CD4-positive, alpha-beta T cell treated with Interleukin-4 for 1 hour (primary cell): ENCODE results near the gene STAG3.
"Not testable (repeated sequence)": the region's sequence is repeated elsewhere in the genome, so short reads cannot be mapped to it uniquely, and the experiment has no call there.

Experiments
- DNase-seq, 2 donors: peaks; one replicate each; pipeline ENCODE4 v3.0.0-alpha.2; 2020 to 2022

STAG3 gene

DNA sequence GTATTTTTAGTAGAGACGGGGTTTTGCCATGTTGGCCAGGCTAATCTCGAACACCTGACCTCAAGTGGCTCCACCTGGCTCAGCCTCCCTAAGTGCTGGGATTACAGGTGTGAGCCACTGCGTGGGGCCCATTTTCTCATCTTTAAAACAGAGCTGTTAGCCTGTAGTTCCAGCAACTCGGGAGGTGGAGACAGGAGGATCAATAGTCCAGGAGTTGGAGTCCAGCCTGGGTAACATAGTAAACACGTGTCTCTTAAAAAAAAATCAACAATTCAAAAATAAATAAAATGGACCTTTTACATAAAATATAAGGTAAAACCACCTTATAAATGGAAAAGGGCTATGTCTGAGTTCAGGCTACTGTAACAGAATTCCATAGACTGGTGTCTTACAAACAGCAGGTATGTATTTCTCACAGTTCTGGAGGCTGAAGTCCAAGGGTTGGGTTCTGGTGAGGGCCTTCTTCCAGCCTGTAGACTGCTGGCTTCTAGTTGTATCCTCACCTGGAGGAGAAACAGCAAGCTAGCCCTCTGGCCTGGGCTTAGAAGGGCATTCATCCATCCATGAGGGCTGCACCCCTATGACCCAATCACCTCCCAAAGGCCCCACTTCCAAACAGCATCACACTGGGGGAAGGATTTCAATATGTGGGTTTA lies 35.0 kb downstream of the STAG3 start:
- no peak for DNase-seq

DNA sequence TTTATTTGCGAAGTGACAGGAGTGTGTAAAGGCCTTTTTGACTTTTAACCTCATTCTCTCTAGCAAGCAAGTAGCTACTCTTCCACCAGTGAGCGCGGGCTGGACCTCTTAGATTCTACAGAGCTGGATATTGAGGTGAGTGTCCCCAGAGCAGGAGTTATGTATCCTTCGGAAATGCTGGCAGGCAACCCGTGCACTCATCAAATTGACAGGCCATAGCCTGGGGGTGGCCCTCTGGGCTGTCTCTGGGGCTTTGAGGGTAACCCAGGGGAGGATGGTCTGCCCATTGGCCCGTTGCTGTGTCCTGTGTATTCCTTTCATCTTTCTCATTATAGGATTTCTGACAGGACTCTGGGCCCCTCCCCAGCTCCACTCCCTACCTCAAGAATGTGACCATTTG lies 36.0 kb downstream of the STAG3 start:
- no peak for DNase-seq

DNA sequence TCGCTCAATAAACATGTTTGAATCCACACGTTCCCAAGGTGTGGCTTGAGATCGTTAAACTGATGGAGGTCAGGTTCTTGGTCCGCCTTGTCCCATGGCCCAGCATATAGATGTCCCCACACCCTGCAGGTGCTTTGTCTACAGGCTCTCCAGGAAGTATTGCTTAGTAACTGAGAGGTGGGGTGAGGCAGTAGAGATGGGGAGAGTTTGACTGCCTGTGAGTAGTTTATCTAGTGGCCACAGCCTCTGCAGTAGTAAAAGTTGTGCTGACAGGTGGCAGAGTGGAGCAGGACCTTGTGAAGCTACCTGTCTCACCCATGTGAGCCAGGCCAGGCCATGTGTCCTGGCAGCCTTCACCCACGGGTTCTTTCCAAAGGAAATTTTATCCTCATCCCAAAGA lies 36.6 kb downstream of the STAG3 start:
- not testable (repeated sequence) for DNase-seq

DNA sequence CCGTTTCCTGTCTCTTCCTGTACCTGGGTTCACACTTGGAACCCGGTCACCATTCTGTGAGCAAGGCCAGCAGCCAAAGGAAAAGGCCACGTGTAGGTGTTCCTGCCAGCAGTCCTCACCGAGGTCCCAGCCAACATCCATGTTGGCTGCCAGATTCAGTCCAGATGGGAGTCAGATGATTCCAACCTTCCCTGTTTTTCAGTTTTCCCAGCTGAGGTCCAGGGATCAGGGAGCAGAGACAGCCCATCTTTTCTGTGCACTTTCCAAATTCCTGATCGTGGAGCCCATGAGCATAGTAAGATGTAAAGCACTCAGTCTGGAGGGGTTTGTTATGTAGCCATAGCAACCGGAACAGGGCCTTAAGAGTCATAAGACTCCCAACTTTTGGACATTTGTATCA lies 38.2 kb downstream of the STAG3 start:
- no peak for DNase-seq

DNA sequence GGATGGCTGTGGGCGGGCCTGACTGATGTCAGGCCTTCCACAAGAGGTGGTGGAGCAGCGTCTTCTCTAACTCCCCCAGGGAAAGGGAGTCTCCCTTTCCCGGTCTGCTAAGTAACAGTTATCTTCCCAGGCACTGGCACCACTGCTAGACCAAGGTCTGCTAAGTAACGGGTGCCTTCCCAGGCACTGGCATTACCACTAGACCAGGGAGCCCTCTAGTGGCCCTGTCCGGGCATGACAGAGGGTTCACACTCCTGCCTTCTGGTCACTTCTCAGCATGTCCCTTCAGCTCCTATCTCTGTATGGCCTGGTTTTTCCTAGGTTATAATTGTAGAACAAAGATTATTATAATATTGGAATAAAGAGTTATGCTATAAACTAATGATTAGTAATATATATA lies 40.2 kb downstream of the STAG3 start:
- peak; percentile 83 to 84 for DNase-seq

DNA sequence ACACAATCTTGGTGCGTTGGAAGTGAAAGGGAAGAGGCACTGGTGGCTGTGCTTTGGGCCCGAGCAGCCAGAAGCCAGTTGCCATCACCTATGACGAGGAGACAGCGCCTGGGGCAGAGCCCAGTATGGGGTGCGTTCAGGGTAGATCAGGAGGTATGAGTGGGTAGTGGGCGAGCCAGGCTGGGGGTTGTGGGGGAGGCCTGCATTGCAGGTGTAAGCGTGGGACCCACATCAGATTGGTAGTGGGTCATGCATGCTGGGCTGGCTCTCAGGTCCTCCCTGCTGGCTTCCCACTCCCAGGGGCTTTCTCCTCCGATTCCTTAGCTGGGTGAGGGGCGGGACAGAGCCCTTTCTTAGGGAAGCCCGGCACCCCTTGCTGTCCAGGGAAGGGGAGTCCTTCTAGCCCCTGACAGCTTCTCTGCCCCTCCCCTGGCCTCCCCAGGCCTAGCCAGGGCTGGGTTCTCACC lies 41.6 kb downstream of the STAG3 start:
- no peak for DNase-seq

DNA sequence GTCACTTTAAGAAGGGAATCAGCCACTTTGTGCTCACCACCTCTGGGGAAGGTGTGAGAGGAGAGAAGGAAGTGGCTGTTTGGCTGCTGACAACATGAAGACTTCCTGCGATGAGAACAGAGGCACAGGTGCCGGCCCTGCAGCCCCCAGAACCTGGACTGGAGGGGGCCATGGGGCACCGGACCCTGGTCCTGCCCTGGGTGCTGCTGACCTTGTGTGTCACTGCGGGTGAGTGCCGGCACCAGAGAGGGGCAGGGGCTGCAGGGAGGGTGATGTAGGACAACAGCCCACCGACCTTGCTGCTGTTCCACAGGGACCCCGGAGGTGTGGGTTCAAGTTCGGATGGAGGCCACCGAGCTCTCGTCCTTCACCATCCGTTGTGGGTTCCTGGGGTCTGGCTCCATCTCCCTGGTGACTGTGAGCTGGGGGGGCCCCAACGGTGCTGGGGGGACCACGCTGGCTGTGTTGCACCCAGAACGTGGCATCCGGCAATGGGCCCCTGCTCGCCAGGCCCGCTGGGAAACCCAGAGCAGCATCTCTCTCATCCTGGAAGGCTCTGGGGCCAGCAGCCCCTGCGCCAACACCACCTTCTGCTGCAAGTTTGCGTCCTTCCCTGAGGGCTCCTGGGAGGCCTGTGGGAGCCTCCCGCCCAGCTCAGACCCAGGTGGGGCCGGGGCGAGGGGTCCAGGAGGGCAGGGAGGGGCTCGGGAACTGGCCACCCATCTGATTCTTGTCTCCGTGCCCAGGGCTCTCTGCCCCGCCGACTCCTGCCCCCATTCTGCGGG lies 42.3 kb downstream of the STAG3 start, which contains the start of gene PVRIG:
TSS of gene PVRIG (plus strand) at position 149 of the 785 bp plus-strand sequence. CDS start at position 171, 22 bp downstream.
- DNase-seq: peak in 1 of 2 donors; percentile 38

DNA sequence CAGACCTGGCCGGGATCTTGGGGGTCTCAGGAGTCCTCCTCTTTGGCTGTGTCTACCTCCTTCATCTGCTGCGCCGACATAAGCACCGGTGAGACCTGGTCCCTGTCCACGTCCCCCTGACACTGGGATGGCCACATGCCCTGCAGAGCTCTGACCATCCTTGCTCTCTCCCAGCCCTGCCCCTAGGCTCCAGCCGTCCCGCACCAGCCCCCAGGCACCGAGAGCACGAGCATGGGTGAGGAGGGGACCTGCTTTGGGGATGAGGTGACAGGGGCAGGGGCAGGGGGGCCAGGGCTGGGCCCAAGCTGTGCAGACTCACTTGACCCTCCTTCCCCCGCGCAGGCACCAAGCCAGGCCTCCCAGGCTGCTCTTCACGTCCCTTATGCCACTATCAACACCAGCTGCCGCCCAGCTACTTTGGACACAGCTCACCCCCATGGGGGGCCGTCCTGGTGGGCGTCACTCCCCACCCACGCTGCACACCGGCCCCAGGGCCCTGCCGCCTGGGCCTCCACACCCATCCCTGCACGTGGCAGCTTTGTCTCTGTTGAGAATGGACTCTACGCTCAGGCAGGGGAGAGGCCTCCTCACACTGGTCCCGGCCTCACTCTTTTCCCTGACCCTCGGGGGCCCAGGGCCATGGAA lies 43.0 kb downstream of the STAG3 start:
- no peak for DNase-seq

DNA sequence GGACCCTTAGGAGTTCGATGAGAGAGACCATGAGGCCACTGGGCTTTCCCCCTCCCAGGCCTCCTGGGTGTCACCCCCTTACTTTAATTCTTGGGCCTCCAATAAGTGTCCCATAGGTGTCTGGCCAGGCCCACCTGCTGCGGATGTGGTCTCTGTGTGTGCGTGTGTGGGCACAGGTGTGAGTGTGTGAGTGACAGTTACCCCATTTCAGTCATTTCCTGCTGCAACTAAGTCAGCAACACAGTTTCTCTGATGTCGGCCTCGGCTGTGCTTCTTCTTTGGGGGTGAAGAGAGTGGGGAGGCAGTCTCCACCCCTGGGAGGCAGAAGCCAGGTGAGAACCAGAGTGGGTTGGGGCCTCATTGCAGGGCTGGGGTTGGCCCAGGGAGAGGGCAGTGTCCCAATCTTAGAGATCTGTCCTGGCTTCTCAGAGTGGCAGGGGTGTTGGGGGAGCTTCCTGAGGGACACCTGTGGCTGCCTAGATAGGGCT lies 43.6 kb downstream of the STAG3 start:
- peak; percentile 83 to 88 for DNase-seq

DNA sequence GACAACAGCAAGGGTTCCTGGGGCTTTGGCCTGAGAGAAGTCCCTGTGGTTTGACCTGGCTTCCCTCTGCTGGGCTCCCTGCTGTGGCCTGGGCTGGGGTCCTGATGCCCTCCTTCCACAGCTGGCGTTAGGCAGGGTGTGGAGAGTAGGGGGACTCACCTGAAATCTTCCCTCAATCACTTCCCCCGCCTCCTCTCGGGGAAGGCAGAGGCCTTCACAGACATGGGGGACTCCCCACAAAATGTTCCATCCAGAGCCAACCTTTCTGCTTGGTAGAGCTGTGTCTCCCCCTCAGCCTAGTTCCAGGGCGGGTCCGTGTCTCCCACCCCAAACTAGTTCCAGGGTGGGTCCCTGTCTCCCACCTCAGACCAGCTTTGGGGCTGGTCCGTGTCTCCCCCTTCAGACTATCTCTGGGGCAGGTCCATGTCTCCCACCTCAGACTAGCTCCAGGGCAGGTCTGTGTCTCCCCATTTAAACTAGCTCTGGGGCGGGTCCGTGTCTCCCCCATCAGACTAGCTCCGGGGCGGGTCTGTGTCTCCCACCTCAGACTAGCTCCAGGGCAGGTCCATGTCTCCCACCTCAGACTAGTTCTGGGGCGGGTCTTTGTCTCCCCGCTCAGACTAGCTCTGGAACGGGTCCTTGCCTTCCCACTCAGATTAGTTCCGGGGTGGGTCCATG lies 44.2 kb downstream of the STAG3 start:
- peak in 1 of 2 donors; percentile 31 for DNase-seq

DNA sequence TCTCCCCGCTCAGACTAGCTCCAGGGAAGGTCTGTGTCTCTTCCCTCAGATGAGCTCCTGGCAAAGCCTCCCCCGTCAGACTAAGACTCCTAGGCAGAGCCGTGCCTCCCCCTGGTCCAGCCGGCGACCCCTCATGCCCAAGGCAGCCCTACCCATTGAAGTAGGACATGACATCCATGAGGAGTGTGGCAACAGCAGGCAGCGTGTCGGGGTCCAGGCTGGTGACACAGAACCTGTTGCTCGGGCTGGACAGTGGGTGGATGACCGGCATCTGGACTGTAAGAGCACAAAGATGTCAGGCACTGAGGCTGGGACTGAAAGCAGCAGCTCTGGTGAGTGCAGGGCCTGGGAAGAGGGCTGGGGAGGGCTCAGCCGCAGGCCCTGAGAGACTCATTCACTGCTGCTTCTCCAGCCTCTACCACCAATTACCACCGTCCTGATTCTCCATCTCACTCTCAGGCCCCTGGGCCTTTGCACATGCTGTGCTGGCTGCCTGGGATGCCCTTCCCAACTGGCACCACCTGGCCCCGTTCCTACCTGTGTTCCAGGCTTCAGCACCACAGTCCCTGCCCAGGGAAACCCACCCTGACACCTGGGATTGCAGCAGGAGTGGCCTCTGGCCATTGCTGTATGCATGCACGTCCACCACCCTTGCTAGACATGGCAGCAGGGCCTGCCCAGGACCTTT lies 44.9 kb downstream of the STAG3 start:
- DNase-seq: no peak

DNA sequence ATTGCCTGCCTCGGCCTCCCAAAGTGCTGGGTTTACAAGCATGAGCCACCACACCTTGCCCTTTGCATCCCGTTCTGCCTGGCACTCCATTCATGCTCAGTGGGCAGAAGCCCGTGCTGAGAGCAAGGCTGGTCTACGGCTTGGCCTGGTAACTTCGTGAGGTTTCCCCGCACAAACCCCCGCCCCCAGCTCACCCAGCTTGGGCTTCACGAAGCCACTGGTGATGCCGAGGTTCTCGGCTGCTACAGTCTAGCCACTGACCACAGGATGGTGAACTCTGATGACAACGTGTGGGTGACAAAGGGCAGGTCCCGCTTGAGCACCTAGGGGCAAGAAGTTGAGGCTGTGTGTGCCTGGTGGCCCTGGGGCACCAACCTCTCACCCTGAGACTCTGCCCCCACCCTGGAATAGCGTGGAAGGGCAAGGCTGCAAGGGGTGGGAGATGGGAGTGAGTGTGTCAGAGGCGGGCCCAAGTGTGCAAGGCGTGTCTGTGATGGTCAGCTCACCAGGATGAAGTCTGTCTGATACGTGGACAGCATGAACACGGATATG lies 45.7 kb downstream of the STAG3 start:
- DNase-seq: not testable (repeated sequence)

DNA sequence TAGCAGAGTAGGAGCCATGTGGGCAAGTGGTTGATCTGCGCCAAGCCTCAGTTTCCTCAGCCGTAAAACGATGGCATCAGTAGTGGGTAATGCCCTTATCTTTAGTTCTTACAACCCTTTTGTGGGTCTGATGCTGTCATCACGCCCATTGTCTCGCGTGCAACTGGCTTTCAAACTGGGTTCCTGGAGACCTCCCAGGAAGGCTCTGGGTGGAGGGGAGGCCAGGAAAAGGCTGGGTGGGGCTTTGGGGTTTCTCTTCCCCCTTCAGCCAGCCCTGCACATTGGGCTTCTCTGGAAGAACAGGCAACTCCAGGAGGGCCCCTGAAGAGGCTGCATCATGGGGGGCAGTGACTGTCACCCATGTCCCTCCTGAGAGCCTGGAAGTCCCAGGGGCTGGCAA lies 47.2 kb downstream of the STAG3 start:
- DNase-seq: not testable (repeated sequence)

DNA sequence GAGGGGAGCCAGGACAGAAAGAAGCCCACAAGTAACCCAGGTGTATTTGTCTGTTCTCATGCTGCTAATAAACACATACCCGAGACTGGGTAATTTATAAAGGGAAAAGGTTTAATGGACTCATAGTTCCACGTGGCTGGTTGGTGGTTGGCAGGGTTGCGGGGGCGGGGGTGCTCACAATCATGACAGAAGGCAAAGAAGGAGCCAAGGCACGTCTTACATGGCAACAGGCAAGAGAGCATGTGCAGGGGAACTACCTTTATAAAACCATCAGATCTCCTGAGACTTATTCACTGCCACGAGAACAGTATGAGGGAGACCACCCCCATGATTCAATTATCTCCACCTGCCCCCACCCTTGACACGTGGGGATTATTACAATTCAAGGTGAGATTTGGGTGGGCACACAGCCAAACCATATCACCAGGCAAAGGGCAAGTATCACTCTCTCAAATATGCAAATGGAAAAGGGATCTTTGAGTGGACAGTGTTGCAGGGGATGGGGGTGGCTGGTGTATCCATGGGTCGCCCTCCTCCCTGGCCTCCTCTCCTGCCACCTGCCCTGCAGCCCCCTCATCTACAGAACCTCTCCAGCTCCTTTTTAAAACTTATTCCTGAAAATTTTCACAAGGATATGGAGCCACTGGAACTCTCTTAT lies 57.1 kb downstream of the STAG3 start:
- not testable (repeated sequence) for DNase-seq

DNA sequence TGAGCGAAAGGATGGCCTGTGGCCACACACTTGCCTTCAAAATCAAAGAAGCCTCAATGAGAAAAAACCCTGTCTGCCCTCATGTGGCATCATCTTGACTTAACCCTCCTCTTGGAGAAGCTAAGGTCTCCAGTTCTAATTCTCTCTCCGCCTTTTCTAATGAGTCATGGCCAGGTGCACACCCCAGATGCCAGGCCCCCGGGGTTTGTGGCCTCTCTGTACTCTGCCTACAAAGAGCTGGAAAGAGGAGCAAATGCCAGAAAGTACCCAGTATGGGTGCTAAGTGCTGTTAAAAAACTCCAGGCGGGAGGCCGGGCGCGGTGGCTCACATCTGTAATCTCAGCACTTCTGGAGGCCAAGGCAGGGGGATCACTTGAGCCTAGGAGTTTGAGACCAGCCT lies 62.3 kb downstream of the STAG3 start:
- DNase-seq: not testable (repeated sequence)

DNA sequence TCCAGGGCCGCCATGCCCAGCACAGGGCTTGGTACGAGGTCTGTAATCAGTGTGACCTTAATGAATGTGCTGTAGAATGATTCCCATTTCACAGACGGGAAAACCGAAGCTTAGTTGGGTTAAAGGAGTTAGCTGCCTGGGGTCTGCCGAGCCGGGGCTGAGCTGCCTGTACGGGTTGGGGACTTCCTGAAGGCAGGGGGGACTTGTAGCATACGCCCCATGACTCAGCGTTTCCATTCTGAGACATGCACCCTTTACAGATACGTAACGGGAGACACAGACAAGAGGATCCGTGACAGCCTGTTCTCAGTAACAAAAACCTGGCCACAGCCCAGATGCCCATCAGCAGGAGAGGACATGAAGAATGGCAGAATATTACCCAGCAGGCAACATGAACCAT lies 65.7 kb downstream of the STAG3 start:
- peak; percentile 45 to 54 for DNase-seq

DNA sequence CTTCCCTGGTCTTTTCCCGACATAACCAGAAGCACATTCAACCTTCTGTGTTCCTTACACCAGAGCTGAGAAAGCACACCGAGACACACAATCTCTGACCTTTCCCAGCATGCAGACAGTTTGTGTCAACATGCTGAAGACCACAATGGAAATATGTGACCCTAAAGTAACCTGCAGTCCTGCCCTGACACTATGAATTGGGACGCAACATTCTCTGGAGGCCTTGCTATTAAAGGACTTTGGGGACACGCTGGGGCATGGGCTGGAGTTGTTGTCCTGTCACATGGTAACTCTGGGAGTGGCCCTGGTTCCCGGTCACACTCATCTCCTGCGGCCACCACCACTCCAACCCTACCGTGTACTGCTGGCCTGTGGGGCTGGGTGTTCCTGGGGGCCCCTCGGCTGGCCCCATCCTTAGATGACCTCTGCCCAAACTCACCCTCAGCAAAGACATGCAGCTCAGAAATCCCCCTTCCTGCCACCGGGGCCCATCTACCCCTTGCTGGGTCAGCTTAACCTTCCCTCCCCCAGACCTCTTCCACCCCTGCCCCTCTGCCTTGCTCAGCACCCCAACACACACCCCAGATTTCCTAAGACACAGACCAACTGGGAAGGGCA lies 67.4 kb downstream of the STAG3 start:
- not testable (repeated sequence) for DNase-seq

DNA sequence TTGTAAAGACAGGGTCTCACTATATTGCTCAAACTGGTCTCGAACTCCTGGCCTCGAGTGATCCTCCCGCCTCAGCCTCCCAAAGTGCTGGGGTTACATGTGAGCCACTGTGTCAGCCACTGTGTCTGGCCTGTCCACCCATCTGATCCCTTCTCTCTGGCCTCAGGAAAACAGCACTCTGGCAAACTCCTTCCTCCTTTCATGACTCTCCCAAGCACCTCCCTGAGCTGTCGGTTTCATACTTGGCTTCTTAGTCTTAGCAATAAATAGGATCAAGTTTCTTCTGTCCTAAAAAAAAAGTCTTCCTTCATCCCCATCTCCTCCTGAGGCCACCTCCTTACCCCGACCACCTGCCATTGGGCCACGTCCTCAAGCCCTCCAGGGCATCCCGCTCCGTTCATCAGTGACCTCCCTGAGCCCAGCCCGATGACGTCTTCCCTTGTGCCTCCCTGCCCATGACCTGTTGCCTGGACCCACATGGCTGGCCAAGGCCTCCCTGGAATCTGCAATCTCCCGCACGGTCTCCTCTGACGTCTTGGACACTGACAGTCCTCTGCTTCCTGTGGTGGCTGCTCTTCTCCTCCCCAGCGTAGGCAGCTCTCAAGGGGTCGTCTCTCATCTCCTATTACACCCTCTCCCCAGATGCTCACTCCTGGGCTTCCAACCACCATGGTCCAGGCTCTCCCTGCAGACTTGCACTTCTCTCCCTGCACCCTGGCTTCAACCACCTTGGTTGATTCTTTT lies 68.6 kb downstream of the STAG3 start:
- not testable (repeated sequence) for DNase-seq

DNA sequence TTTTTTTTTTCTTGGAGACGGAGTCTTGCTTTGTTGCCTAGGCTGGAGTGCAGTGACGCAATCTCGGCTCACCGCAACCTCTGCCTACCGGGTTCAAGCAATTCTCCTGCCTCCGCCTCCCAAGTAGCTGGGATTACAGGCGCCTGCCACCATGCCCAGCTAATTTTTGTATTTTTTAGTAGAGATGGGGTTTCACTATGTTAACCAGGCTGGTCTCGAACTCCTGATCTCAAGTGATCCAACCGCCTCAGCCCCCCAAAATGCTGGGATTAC lies 69.1 kb downstream of the STAG3 start:
- not testable (repeated sequence) for DNase-seq

DNA sequence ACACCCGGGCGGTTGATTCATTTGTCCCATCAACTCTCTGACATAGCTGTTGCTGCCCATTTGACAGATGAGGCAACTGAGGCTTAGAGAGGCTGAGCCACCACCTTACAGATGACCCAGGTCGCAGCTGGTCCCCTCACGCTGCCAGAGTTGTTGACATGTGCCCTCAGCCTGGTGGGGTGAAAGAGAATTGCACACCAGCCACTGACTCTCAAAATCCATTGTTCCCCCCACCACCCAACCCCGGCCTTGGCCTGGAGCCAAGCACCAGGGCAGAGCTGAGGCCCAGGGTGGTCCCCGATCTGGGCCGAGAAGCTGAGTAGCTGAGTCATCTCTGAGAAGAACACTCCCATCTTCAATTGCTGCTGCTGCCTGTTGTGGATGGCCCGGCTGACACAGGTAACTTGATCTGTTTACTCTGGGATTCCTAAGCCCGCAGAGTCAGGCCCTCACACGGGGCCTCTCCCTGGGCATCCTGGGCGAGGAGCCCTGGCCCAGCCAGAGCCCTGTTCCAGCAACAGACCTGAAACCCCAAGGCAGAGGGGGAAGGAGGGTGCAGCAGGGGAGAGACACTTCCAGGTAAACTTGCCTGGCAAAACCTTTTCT lies 69.5 kb downstream of the STAG3 start:
- no peak for DNase-seq
